HepG2 (cell line): Measurements from ENCODE around the gene XAF1. TPM values are rescaled to one million over a fixed set of nuclear protein-coding genes. Genes with fewer than 3 reads are reported as not detected.

Source experiments
- ATAC-seq: fragments of 200-7000 bp; cut with Tn5 transposase; 3 replicates; pipeline ENCODE4 v1.9.1; 2020; ENCODE audit warnings: mild to moderate bottlenecking, moderate library complexity
- BruUV-seq: library from RNA; stranded (reverse); fragments of 400-500 nt; replicated peaks from 2 replicates; lab custom pipeline; 2021; lab: Mats Ljungman, UMichigan
- CTCF ChIA-PET: fragments of 300-600 bp; formaldehyde crosslinking; extraction: SDS; loops from one replicate; lab custom pipeline; 2021; ENCODE audit warnings: low total read pairs, inconsistent platforms, low intra/inter-chr PET ratio; lab: Yijun Ruan, JAX
- POLR2A ChIA-PET: fragments of 350-600 bp; sonication (Branson Sonifier 250); formaldehyde crosslinking; loops from one replicate; lab custom pipeline; 2020; ENCODE audit warnings: antibody characterized with exemption, inconsistent platforms; lab: Yijun Ruan, JAX
- DNase-seq: peaks from one replicate; pipeline ENCODE4 v3.0.0-alpha.2; 2015; ENCODE audit warnings: low spot score
- FAIRE-seq: peaks from 3 replicates; lab custom pipeline; 2011; peaks lifted over from hg19 to GRCh38; lab: Jason Lieb, UNC
- H2AFZ ChIP-seq: one replicate; pipeline ENCODE4 v1.6.1; 2011; ENCODE audit warnings: low read length, inconsistent platforms
- H3K27ac ChIP-seq: fragments of 300-600 bp; 3 replicates; pipeline ENCODE4 v1.8.0; 2011; ENCODE audit warnings: mixed run types, mild to moderate bottlenecking, mixed read lengths, low read length, inconsistent platforms; ENCODE audit not compliant: insufficient read depth; ENCODE audit errors: extremely low read length
- H3K27me3 ChIP-seq, 2 experiments: fragments of 200-600 bp in 1 of 2; 2 replicates in 1 of 2; 3 replicates in 1 of 2; pipeline versions ENCODE4 v1.6.0 to v1.8.0; 2011; ENCODE audit warnings: low read length in 2 of 2, mild to moderate bottlenecking in 2 of 2, moderate library complexity in 2 of 2, inconsistent platforms in 1 of 2; ENCODE audit not compliant: insufficient read depth in 2 of 2, control insufficient read depth in 1 of 2
- H3K36me3 ChIP-seq, 2 experiments: fragments of 200-600 bp in 1 of 2; replicated peaks in 1 of 2; 2 replicates in 1 of 2; 3 replicates in 1 of 2; pipeline versions ENCODE4 v1.5.1 to v1.8.0; 2011; ENCODE audit warnings: low read length in 2 of 2, inconsistent platforms in 1 of 2; ENCODE audit not compliant: insufficient read depth in 2 of 2, control insufficient read depth in 1 of 2
- H3K4me1 ChIP-seq: 2 replicates; pipeline ENCODE4 v1.5.1; 2012; ENCODE audit warnings: low read length, inconsistent platforms; ENCODE audit not compliant: insufficient read depth
- H3K4me2 ChIP-seq: 2 replicates; pipeline ENCODE4 v1.6.0; 2011; ENCODE audit warnings: low read depth, low read length, inconsistent platforms
- H3K4me3 ChIP-seq, 3 experiments: fragments of 200-600 bp in 1 of 3; sonication (generic), shearing (Covaris generic) in 1 of 3; replicated peaks in 1 of 3; 2 replicates each; pipeline ENCODE4 v1.5.1; 2011 to 2016; ENCODE audit warnings: low read length in 3 of 3, inconsistent platforms in 2 of 3, low read depth in 2 of 3, mild to moderate bottlenecking in 2 of 3, control low read depth in 1 of 3, mixed read lengths in 1 of 3; ENCODE audit not compliant: insufficient read depth in 1 of 3
- H3K79me2 ChIP-seq: one replicate; pipeline ENCODE4 v1.6.1; 2011; ENCODE audit warnings: low read length, inconsistent platforms; ENCODE audit not compliant: insufficient read depth
- H3K9ac ChIP-seq: 2 replicates; pipeline ENCODE4 v1.6.0; 2011; ENCODE audit warnings: mild to moderate bottlenecking, low read depth, low read length, inconsistent platforms; ENCODE audit not compliant: insufficient read depth
- H3K9me3 ChIP-seq: 2 replicates; pipeline ENCODE4 v1.5.1; 2012; ENCODE audit warnings: mild to moderate bottlenecking, low read length
- H4K20me1 ChIP-seq: 2 replicates; pipeline ENCODE4 v1.6.0; 2011; ENCODE audit warnings: inconsistent platforms, mild to moderate bottlenecking, low read length, moderate library complexity; ENCODE audit not compliant: insufficient read depth
- ELF1 ChIP-seq: sonication (generic); formaldehyde crosslinking; IDR thresholded peaks from 2 replicates; pipeline ENCODE4 v1.4.0; 2020; ENCODE audit warnings: missing genetic modification reagents
- KLF16 ChIP-seq, 2 experiments: sonication (generic) in 1 of 2; formaldehyde crosslinking in 1 of 2; IDR thresholded peaks; 2 replicates each; pipeline versions ENCODE4 v1.6.1 to v1.8.0; 2016 to 2023; ENCODE audit warnings: missing genetic modification reagents in 2 of 2, missing compliant biosample characterization in 1 of 2
- RARG ChIP-seq: sonication (generic); formaldehyde crosslinking; IDR thresholded peaks from 2 replicates; pipeline ENCODE4 v1.4.0; 2020; ENCODE audit warnings: low read depth, mild to moderate bottlenecking, missing genetic modification reagents
- SOX6 ChIP-seq, 2 experiments: fragments of 450-650 bp in 1 of 2; sonication (generic) in 1 of 2; formaldehyde crosslinking in 1 of 2; IDR thresholded peaks; 2 replicates each; pipeline versions ENCODE4 v1.4.0 to v1.6.1; 2017 to 2020; ENCODE audit warnings: antibody characterized with exemption in 1 of 2, mild to moderate bottlenecking in 1 of 2, missing genetic modification reagents in 1 of 2
- TCF12 ChIP-seq, 2 experiments: fragments of 450-650 bp in 1 of 2; sonication (generic) in 1 of 2; formaldehyde crosslinking in 1 of 2; IDR thresholded peaks; 2 replicates each; pipeline versions ENCODE4 v1.6.1 to v1.8.0; 2017 to 2022; ENCODE audit warnings: antibody characterized with exemption in 1 of 2, mild to moderate bottlenecking in 1 of 2, missing genetic modification reagents in 1 of 2, moderate library complexity in 1 of 2
- TCF7L2 ChIP-seq: IDR thresholded peaks from 2 replicates; pipeline ENCODE4 v1.6.1; 2011; ENCODE audit warnings: mild to moderate bottlenecking, low read depth, low read length, moderate library complexity
- ZNF33A ChIP-seq: sonication (generic); formaldehyde crosslinking; IDR thresholded peaks from 2 replicates; pipeline ENCODE4 v1.5.1; 2020; ENCODE audit warnings: missing genetic modification reagents, mild to moderate bottlenecking, moderate library complexity, borderline replicate concordance
- WGBS: methylation state at CpG from one replicate; pipeline ENCODE4 v1.1.6; 2017; ENCODE audit warnings: low lambda C conversion rate; 5-methylcytosine and 5-hydroxymethylcytosine counted together
- in situ Hi-C: cut with HindIII; loops from 2 replicates; pipeline ENCODE4 v1.10.0; 2017; ENCODE audit warnings: low pct_unique_long_range_greater_than_20kb; ENCODE audit not compliant: extremely low pct_ligation_motif_present
- intact Hi-C: fragments of 100-400 bp; cut with micrococcal nuclease; formaldehyde crosslinking; loops from one replicate; pipeline ENCODE4 v1.10.0; 2022; ENCODE audit not compliant: unreplicated experiment
- polyA plus RNA-seq, 8 experiments: library from polyadenylated mRNA; depleted of rRNA in 3 of 8; stranded (reverse) in 7 of 8; unstranded in 1 of 8; fragments of >200 nt; fragmentation: Illumina TruSeq in 4 of 8; extraction: Trizol in 4 of 8; gene quantifications; 2 replicates each; pipeline versions ENCODE4 v1.2.1 to v1.2.3, GENCODE V29; 2011 to 2016; ENCODE audit warnings: low read depth in 4 of 8, missing spikeins in 1 of 8, mixed read lengths in 1 of 8; ENCODE audit not compliant: insufficient read depth in 1 of 8
- total RNA-seq, 5 experiments: library from RNA; depleted of rRNA; stranded (reverse); fragments of >200 nt; fragmentation: Illumina TruSeq; extraction: Trizol; gene quantifications; 2 replicates each; pipeline ENCODE4 v1.2.3, GENCODE V29; 2016; ENCODE audit warnings: low read depth in 1 of 5
- TF ChIP-seq, protein P1 (sequence below): sonication (generic); formaldehyde crosslinking; IDR thresholded peaks from 2 replicates; pipeline ENCODE4 v1.4.0; 2020; ENCODE audit warnings: mild to moderate bottlenecking, missing genetic modification reagents
- TF ChIP-seq, protein P2 (sequence below): sonication (generic); formaldehyde crosslinking; IDR thresholded peaks from 2 replicates; pipeline ENCODE4 v1.5.0; 2020; ENCODE audit warnings: missing genetic modification reagents, mild to moderate bottlenecking, borderline replicate concordance

Gene XAF1
- total and polyA plus RNA-seq, 2 of the 13 experiments (the other 11 are each of a cell fraction or from before 2014, with no cell fraction given) = 1.2 to 2.4 TPM

DNA sequence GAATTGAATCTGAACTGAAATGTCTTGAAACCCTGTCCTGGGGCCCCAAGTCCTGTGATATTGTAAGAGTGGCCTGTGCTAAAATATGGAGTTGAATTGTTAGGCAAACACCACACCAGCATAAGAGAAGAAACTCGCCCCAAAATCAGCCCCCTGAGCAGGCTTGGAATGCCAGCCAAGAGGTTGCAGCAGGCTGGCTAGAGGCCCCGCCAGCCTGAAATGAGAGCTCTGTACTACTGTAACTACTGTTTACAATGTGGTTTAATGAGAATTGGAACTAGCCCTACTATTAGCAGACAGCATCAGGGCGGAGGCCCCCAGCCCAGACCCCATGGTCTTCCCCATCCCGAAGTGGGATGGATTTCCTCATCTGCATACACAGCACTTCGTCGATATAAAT is 43.9 kb downstream of the XAF1 start:
- ChIA-PET CTCF (no interaction called here), POLR2A (no interaction called here)
- H3K4me3 ChIP-seq = no peak overlapping the region
- intact Hi-C loops = loop anchor here (10.0 kb wide), 1 partner anchor 85 kb away; the partner anchor contains the start of gene SLC13A5
- H4K20me1 ChIP-seq = no peaks in the 10 kb centered on the region
- no peak overlapping the region for H2AFZ ChIP-seq
- no peak for DNase-seq
- peaks cover 43% of the 10 kb centered on the region for H3K4me1 ChIP-seq
- no peaks in the 10 kb centered on the region for H3K27me3 ChIP-seq
- no peaks in the 10 kb centered on the region for H3K79me2 ChIP-seq
- FAIRE-seq = no peak
- H3K4me2 ChIP-seq = no peak overlapping the region
- H3K9ac ChIP-seq = no peak overlapping the region
- 83% methylated on average over 5 of the region's 6 CpGs for WGBS
- TF ChIP-seq, protein P1, sequence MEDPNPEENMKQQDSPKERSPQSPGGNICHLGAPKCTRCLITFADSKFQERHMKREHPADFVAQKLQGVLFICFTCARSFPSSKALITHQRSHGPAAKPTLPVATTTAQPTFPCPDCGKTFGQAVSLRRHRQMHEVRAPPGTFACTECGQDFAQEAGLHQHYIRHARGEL (CRISPR knock-in tag) = no peak
- TF ChIP-seq TCF7L2 = no peak
- TF ChIP-seq KLF16 (CRISPR knock-in tag; IDR thresholded peaks at IDR 0.05) = no peak
- TF ChIP-seq, protein P2, sequence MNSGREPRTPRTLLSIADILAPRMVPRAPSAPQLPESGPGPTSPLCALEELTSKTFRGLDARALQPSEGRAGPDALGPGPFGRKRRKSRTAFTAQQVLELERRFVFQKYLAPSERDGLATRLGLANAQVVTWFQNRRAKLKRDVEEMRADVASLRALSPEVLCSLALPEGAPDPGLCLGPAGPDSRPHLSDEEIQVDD (CRISPR knock-in tag) = no peak
- no peak for TF ChIP-seq TCF12 (IDR thresholded peaks at IDR 0.05)
- no peak for TF ChIP-seq TCF12 (CRISPR knock-in tag; IDR thresholded peaks at IDR 0.05)
- no peak for TF ChIP-seq ELF1 (CRISPR knock-in tag)
- no peak for TF ChIP-seq ZNF33A
- no peak for TF ChIP-seq SOX6 (IDR thresholded peaks at IDR 0.05)
- TF ChIP-seq SOX6 (CRISPR knock-in tag; IDR thresholded peaks at IDR 0.05) = no peak
- TF ChIP-seq RARG (CRISPR knock-in tag) = no peak
- H3K9me3 ChIP-seq = no peaks in the 10 kb centered on the region
- no peak for ATAC-seq
- no TSS peak for BruUV-seq
- H3K36me3 ChIP-seq = no peaks in the 10 kb centered on the region
- no peak overlapping the region for H3K27ac ChIP-seq
- in situ Hi-C loops = no loop called here
